Muscle of back (tissue), 11 donors: Measurements from ENCODE around the gene BCL10. TPM values are rescaled to one million over a fixed set of nuclear protein-coding genes. Genes with fewer than 3 reads are reported as not detected.

ENCODE experiments used
- DNase-seq, 3 donors: peaks; one replicate each; pipeline versions ENCODE4 v3.0.0 to v3.0.0-alpha.2; 2013
- polyA plus RNA-seq, 10 donors: library from polyadenylated mRNA; unstranded; fragments of 120-200 nt; gene quantifications; one replicate each; pipeline ENCODE4 v1.2.1, GENCODE V29; 2013; ENCODE audit not compliant: insufficient read length in 10 of 10

BCL10 gene
- polyA plus RNA-seq, 10 donors, result 11.9 to 15.9 (median 13.9) TPM

- DNase-seq, result no peak
Measured at GRCh38 chr1:85303440-85304162, 27.2 kb upstream of the BCL10 start.

- no peak for DNase-seq
Measured at GRCh38 chr1:85300140-85300539, 23.7 kb upstream of the BCL10 start.

DNA sequence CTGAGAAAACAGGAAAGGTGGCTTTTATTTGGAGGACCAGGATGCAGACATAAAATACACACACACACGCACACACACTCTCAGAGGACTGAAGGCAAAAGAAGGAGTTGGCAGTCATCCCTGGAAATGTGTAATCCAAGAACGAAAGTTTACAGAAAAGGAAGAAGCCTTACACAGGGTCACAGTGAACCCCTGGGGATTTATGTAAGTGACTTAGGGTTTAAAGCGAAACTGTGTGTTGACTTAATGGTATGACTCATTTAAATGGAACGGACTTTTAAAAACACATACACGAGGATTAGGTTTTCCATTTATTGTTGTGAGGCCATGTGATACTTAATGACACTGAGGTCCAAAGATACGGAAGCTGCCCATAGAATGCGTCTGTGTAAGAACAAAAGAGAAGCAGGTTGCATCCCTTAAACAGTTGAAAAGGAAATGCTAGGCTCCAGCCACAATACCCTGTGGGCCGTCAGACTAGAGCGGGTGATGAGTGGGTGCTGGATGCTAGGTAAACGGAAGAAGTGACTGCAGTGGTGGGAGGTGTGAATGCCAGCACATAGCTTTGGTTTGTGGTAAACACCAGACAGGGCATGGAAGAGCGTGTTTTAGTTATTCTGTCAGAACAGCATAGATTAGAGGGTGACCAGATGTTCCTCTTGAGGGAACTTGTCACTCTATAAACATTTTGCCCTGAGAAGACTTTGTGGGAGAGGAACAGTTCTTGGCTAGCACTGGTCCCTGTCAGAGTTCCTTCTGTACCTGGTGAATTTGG, 21.6 kb upstream of the BCL10 start:
- DNase-seq, result peak; percentile 88 to 97 (median 93)

GRCh38 chr1:85297538-85297854, 21.1 kb upstream of the BCL10 start:
- DNase-seq, result no peak

DNA sequence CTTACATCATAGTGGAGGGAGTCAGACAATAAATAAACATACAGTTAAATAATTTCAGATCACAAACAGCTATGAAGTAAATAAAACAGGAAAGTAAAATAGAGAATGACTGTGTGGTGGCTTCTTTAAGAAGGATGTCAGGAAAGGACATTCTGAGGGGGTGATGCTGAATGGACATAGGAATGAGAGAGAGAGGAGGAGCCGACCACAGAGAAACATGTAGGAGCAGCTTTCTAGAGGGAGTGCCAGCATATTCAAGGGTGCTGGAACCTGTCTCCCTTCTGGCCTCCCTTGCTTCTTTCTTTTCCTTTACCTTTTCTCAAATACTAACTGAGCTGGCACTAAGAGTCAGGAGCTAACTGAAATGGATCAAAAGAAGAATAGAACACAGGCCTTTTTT, 20.5 kb upstream of the BCL10 start:
- no peak for DNase-seq

DNA sequence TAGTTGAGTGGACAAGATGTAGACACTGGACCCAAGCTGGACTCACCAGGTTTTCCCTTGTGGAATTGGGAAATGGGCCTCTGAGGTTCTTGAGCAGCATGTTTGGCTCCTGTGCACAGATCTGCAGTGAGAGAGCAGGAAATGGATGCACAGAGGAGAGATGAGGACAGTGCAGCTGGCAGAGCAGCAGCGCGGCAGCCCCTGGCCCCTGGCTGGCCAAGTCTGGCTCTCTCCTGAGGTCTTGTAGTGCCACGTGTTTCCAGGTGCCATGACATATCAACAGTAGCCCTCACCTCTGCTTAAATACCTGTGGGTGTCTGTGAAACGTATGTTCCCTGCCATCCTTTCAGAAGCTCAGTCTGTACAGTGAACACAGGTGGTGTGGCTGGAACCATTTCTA, 19.2 kb upstream of the BCL10 start:
- no peak for DNase-seq

GRCh38 chr1:85295006-85295431, 18.6 kb upstream of the BCL10 start:
- no peak for DNase-seq

- no peak for DNase-seq
Measured at GRCh38 chr1:85290826-85291225, 14.4 kb upstream of the BCL10 start.

DNA sequence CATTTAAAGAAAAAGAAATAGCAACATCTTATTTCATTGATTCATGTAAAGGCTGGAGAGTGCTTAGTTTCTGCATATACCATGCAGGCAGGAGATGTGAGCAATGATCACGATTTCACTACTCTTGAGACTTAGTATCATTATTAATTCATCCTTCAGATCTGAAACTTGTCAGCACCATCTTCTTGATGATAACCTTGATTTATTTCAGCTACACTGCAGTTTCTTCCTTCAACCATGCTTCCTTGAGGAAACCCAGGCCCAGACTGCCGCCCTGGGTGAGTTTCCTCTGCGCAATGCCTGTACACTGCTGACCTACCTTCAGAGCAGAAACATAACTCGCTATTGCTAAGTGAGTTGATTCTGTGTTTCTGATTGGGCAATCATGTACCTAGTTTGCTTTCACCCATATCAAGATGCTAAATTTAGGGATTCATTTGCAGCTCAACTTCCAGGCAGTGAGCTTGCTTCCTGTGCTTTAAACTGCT, 13.5 kb upstream of the BCL10 start:
- DNase-seq, result no peak

DNA sequence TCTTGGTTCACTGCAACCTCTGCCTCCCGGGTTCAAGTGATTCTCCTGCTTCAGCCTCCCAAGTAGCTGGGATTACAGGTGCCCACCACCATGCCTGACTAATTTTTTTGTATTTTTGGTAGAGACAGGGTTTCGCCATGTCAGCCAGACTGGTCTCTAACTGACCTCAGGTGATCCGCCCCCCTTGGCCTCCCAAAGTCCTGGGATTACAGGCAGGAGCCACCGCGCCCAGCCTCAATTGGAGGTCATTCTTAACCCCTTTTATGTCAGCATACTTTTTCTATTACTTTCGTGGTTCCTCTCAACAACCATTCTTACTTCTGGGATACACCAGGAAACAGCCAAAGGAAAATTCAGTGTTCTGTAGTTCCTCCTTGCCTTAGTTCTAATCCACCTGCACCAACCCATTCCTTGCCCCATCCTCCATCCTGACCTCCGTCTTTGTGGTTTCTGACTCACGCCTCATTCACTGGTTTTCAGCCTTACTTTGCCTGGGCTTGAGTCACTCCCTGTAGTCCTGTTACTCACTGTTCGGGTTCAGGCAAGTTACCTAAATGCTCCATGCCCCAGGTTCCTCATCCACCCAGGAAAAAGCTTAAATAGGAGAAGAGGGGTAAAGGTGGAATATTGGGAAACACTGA, 12.9 kb upstream of the BCL10 start:
- DNase-seq, result peak in 1 of 3 donors; percentile 82

- DNase-seq, result no peak
Measured at GRCh38 chr1:85284202-85284601, 7.8 kb upstream of the BCL10 start.

DNA sequence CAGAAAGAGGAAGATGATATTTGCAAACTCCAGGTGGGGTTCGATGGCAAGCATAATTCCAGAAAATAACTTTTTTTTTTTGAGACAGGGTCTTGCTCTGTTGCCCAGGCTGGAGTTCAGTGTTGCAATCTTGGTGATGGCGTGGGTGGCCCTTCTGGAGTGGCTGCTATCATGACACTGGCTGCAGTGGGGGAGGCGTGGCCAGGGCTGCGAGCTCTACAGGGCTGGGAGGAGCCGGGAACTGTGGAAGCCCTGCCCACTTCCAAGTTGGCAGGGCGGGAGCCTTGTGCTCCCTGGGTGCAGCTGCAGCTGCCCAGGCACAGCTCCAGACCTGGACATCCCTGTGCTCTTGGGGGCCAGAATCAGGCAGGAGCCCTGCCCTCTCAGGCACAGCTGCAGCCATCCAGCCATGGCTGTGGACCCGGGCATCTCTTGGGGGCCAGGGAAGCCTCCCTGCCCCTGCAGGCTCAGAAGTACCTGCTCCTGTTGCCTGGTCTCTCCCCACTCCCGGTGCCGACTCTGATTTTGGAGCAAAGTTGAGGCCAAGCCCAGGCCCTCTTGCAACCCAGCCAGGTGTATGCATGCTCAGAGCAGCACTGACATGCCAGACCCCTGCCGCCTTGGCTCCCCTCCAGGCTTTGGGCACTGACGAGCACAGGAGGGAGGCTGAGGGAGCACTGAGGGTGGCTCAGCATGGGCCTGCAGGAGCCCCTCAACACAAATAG, 7.2 kb upstream of the BCL10 start:
- DNase-seq, result peak in 2 of 3 donors; percentile 25 to 42

DNA sequence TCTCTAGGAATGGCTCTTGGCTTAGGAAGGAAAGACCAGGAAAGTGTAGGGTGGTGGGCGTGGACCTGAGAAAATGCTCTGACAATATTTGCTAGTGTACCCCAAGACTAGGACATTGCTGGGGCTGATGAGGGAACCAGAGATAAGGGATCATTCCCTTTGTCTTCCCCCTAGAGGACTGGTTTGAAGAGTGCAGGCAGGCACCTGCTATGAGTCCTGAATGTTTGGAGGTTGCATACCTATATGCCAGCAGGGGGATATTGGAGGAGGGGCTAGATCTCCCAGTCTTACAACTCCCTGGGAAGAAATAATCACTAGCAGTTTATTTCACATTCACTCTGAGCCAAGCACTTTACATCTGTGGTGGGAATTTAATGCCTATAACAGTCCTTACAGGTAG, 6.0 kb upstream of the BCL10 start:
- DNase-seq, result no peak

- DNase-seq, result no peak
Measured at GRCh38 chr1:85280636-85281035, 4.2 kb upstream of the BCL10 start.

DNA sequence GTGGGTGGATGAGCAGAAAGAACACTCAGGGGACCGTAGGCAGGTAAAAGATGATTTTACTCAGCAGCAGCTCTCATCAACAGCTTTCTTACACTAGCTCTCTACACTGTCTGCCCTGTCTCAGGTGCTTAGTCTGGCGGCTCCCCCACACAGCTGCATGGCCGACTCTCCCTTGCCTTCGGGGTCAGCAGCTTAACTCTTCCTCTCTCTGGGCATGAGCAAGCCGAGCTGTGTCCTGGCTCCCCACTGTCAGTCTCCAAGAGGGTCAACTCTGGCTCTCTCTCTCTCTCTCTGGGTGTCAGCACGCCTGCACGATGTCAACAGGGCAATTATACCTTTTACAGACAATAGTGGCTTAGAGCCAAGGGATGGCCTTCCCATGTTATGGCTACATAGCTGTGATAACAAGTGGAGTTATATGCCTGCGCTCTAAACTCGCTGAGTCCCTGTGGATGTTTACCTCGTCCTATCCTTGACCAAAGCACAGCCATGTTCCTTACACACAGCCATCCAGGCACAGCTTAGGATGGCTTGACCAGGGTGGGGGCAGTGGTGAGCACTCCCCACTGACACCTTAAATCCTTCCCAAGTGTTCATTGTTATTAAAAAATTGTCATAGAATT, 3.1 kb upstream of the BCL10 start:
- no peak for DNase-seq

GRCh38 chr1:85278853-85279314, 2.5 kb upstream of the BCL10 start:
- DNase-seq, result peak in 1 of 3 donors; percentile 84

GRCh38 chr1:85277802-85278201, 1.4 kb upstream of the BCL10 start:
- no peak for DNase-seq

- DNase-seq, result no peak
Measured at GRCh38 chr1:85276978-85277639, 677 bp upstream of the BCL10 start.

GRCh38 chr1:85275701-85276214, 674 bp downstream of the BCL10 start:
- no peak for DNase-seq

DNA sequence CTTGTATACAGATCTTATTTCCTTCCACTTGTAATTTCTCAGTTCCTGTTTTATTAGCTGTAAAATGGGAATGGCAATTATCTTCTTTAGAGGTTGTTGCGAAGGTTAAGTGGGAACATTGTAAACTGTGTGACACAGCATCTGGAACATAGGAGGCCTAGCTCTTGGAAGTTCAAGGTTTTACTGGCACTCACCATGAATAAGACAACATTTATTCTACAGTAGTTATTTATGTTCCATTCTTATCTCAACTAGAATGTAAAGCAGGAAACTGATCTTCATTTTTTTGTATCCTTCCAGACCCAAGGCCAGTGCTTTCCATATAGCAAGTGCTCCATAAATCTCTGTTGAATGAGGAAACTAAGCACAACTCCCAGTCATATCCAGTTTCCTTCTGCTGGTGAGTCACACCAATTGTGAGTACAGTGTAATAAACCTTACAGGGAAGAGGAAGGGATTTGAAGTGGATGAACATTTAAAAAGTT, 1.4 kb downstream of the BCL10 start:
- peak in 1 of 3 donors; percentile 41 for DNase-seq

- no peak for DNase-seq
Measured at GRCh38 chr1:85273397-85273796, 3.0 kb downstream of the BCL10 start.
